ENCODE results near the gene PHF13.

Gene PHF13

DNA sequence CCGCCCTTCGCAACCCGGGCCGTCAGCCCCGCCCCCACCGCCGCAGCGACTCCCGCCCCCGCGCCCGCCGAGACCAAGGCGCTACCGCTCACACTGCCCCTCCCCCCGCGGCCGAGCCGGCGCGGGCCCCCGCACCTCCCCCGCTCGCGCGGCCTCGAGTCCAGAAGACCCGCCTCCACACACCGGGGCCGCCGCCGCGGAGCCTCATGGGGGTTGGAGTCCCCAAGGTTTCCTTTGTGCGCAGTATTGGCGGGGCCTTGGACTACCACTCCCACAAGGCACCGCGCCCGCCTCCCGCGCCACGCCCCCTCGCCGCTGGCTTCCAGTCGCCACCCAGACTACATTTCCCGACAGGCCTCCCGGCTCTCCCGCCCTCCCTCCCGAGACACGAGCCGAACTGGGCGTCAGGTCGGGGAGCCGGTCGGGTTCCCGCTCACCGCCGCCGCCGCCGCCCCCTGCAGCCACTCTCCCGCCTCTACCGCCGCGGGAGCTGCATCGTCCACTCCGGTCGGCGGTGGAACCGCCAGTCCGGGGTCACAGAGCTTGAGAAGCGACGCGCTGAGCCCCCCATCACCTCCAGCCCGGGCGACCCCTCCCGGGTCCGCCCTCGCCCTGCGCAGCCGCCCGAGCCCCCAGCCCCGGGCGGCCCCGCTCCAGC is at the start of gene PHF13:
Gene PHF13 (plus strand): TSS at position 371 of the 658 bp plus-strand sequence. CDS start 336 bp downstream, outside the sequence.
- peak; percentile 95 for DNase-seq (ENCODE audit: low read depth)

DNA sequence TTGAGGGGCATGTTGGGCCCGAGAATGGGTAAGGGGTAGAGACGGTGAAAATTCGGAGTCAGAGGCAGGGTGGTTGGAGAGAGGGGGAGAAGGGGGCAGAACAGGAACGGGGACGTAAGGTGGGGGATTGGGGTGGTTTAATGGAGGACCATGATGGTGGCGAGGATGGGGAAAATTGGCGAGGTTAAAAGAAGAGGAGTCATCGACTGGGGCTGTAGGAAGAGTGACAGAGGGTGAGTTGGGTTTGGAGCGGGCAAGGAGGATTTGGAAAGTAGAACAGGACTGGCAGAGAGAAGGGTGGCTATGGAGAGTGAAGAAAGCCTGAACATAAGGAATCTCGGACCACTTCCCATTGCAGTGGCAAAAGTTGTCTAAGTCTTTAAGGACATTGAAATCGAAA is 44.5 kb upstream of the PHF13 start:
- no peak for DNase-seq (ENCODE audit: low read depth)

GRCh38 chr1:6570100-6570499 is 43.4 kb upstream of the PHF13 start:
- DNase-seq (ENCODE audit: low read depth) = no peak

DNA sequence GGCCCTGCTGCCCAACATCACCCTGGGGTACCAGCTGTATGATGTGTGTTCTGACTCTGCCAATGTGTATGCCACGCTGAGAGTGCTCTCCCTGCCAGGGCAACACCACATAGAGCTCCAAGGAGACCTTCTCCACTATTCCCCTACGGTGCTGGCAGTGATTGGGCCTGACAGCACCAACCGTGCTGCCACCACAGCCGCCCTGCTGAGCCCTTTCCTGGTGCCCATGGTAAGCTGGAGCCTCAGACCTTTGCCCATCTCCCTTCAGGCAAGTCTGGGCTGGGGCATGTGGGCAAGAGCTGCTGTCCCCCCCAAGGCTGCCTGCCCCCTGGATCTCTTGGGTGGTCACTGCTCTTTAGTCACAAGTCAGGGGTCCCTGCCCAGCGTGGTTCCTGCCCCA is 42.5 kb upstream of the PHF13 start:
- DNase-seq (ENCODE audit: low read depth) = no peak

- no peak for DNase-seq (ENCODE audit: low read depth)
Measured at GRCh38 chr1:6572653-6573383, 40.7 kb upstream of the PHF13 start.

DNA sequence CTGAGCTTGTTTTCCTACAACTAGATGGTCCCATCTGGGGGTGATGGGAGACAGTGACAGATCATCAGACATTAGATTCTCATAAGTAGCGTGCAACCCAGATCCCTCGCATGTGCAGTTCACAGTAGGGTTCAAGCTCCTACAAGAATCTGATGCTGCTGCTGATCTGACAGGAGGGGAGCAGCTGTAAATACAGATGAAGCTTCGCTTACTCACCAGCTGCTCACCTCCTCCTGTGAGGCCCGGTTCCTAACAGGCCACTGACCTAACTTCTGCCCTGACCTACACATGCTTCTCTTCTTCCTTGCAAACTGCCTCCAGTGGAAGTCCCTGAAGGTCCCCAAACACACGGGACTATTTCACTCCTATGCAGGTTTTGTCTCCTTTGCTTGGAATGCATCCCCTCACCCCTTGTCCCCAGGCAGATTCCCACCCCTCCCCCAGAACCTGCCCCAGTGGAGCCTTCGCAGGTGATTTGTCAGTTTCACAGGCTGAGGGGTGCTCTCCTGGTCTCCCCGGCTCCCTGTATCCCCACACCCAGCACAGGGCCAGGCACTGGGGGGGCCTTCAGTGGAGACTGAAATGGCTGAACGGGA is 39.4 kb upstream of the PHF13 start:
- DNase-seq (ENCODE audit: low read depth) = no peak

GRCh38 chr1:6574818-6575217 is 38.7 kb upstream of the PHF13 start:
- DNase-seq (ENCODE audit: low read depth) = no peak

DNA sequence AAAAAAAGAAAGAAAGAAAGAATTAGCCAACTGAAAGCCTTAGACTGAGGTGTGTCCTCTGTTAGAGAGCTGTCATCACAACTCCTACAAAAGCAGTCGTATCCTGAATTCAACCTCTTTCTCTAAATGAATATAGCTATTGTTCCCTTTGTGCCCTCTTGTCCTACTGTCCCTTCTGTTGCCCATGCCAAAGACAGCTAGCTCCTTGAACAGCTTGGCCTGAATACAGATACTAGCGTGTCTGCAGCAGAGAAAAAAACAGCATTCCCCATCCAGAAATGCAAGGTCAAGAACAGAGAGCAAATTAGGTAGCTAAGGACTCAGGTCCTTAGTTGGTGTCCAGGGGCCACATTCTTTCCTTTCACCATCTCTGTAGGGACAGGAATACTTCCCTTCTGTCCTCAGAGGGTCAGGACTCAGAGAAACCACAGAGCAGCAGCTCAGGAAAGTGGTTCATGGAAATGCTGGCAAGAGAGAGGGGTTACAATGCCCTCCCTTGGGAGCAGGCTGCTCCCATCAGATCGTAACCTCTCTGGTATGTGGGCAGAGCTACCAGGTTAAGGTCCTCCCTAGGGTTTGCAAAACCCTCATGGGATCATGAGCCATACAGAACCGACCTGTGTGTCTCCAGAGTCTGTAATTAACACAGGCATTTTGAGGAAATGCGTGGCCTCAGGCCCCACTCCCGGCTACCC is 35.6 kb upstream of the PHF13 start:
- DNase-seq (ENCODE audit: low read depth) = no peak

GRCh38 chr1:6578624-6579373 is 34.7 kb upstream of the PHF13 start:
- no peak for DNase-seq (ENCODE audit: low read depth)

DNA sequence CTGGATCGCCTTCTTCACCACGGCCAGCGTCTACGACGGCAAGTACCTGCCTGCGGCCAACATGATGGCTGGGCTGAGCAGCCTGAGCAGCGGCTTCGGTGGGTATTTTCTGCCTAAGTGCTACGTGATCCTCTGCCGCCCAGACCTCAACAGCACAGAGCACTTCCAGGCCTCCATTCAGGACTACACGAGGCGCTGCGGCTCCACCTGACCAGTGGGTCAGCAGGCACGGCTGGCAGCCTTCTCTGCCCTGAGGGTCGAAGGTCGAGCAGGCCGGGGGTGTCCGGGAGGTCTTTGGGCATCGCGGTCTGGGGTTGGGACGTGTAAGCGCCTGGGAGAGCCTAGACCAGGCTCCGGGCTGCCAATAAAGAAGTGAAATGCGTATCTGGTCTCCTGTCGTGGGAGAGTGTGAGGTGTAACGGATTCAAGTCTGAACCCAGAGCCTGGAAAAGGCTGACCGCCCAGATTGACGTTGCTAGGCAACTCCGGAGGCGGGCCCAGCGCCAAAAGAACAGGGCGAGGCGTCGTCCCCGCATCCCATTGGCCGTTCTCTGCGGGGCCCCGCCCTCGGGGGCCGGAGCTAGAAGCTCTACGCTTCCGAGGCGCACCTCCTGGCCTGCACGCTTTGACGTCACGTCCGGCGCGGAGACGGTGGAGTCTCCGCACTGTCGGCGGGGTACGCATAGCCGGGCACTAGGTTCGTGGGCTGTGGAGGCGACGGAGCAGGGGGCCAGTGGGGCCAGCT is 34.0 kb upstream of the PHF13 start, which contains the start of gene ZBTB48:
Gene ZBTB48 (plus strand): TSS at position 621 of the 745 bp plus-strand sequence. CDS start 616 bp downstream, outside the sequence.
- DNase-seq (ENCODE audit: low read depth) = peak; percentile 91

GRCh38 chr1:6580119-6580592 is 33.4 kb upstream of the PHF13 start:
- no peak for DNase-seq (ENCODE audit: low read depth)

GRCh38 chr1:6580593-6581409 is 32.7 kb upstream of the PHF13 start:
- DNase-seq (ENCODE audit: low read depth) = no peak

DNA sequence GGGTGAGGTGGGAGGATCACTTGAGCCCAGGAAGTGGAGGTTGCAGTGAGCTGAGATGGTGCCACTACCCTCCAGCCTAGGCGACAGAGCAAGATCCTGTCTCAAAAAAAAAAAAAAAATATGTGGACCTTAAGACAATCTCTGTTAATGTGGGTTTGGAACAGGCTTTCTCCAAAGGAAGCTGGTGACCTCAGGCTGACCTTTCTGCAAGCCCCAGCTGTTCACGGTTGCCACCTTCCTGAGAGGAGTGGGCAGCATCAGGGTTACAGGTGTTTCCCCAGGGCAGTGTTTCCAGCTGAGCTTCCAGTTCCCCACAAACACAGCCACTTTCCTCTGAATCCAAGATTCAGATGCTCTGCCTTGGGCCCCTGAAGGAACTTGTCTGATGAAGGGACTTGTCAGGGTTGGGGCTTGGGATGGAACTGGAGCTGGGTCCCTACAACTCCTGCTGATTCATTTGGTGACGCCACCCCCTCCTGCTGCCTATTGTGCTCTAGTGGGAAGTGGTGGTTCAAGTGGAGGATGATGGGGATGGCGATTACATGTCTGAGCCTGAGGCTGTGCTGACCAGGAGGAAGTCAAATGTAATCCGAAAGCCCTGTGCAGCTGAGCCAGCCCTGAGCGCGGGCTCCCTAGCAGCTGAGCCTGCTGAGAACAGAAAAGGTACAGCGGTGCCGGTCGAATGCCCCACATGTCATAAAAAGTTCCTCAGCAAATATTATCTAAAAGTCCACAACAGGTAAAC is 31.8 kb upstream of the PHF13 start:
- no peak for DNase-seq (ENCODE audit: low read depth)

GRCh38 chr1:6582370-6582769 is 31.2 kb upstream of the PHF13 start:
- DNase-seq (ENCODE audit: low read depth) = no peak

- no peak for DNase-seq (ENCODE audit: low read depth)
Measured at GRCh38 chr1:6584126-6585080, 29.1 kb upstream of the PHF13 start.

DNA sequence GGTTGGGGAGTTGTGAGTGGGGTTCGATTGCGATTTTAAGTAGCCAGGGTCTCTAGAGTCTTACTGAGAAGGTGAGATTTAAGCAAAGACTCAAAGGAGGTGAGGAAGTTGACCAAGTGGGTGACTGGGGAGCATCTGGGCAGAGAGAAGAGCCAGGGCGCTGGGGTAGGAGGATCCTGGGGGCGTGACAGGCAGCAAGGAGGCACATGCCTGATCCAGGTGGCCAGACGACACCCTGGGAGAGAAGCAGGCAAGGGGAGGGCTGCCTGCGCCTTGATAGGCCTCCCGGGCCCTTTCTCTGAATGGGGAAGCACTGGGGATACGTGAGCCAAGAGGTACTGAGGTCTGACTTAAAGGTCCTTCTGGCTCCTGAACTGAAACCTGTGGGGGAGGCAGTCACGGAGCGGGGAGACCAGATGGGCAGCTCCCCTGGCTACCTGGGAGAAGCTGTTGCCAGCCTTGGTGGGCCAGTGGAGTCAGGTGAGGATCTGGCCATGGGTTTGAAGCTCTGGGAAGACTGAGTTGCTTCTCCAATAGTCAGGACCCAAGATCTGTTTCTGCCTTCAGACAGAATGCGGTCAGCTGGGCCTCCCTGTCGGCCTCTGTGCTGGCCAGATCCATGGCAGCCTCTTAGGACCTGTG is 28.3 kb upstream of the PHF13 start:
- DNase-seq (ENCODE audit: low read depth) = no peak

GRCh38 chr1:6585841-6586240 is 27.7 kb upstream of the PHF13 start:
- no peak for DNase-seq (ENCODE audit: low read depth)

DNA sequence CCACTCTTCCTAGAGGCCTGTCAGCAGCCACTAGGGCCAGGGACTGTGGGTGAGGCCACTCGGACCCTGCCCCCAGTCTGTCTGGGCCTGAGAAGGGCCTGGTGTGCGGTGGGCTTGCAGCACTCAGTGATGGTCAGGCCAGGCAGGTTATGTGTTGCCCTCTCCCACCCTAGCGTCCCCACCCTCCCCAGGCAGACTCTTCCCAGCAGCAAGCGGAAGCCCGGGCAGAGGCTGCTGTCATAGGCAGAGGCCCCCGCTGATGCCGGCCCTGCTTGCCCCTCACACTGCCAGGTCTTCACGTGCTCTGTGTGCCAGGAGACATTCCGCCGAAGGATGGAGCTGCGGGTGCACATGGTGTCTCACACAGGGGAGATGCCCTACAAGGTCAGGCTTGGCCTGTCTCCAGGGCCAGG is 27.1 kb upstream of the PHF13 start:
- no peak for DNase-seq (ENCODE audit: low read depth)
